IMR-90 (cell line): ENCODE measurements around the gene RIOX2.

ENCODE experiments used
- MXI1 ChIP-seq: IDR thresholded peaks from 2 replicates; pipeline ENCODE4 v1.6.1; 2012; ENCODE audit warnings: low read depth, mild to moderate bottlenecking, low read length, moderate library complexity, borderline replicate concordance
- NFE2L2 ChIP-seq: fragments of 150-350 bp; IDR thresholded peaks from 2 replicates; pipeline ENCODE4 v1.6.1; 2016; ENCODE audit warnings: low read depth, mild to moderate bottlenecking, low read length
- POLR2A ChIP-seq: IDR thresholded peaks from 2 replicates; pipeline ENCODE4 v1.6.1; 2012; ENCODE audit warnings: mild to moderate bottlenecking, low read depth, low read length
- RAD21 ChIP-seq: IDR thresholded peaks from 2 replicates; pipeline ENCODE4 v1.6.1; 2012; ENCODE audit warnings: low read length, improper control_type of control experiment
- SMC3 ChIP-seq: fragments of 150-350 bp; IDR thresholded peaks from 2 replicates; pipeline ENCODE4 v1.6.1; 2016; ENCODE audit warnings: low read depth, mild to moderate bottlenecking, antibody characterized with exemption, low read length, moderate library complexity
- TF ChIP-seq, protein P1 (sequence below): conservative IDR thresholded peaks from 2 replicates; pipeline ENCODE4 v1.5.1; 2012; ENCODE audit warnings: mild to moderate bottlenecking, low read depth, low read length, improper control_type of control experiment

- no peak for TF ChIP-seq SMC3
- TF ChIP-seq, protein P1, sequence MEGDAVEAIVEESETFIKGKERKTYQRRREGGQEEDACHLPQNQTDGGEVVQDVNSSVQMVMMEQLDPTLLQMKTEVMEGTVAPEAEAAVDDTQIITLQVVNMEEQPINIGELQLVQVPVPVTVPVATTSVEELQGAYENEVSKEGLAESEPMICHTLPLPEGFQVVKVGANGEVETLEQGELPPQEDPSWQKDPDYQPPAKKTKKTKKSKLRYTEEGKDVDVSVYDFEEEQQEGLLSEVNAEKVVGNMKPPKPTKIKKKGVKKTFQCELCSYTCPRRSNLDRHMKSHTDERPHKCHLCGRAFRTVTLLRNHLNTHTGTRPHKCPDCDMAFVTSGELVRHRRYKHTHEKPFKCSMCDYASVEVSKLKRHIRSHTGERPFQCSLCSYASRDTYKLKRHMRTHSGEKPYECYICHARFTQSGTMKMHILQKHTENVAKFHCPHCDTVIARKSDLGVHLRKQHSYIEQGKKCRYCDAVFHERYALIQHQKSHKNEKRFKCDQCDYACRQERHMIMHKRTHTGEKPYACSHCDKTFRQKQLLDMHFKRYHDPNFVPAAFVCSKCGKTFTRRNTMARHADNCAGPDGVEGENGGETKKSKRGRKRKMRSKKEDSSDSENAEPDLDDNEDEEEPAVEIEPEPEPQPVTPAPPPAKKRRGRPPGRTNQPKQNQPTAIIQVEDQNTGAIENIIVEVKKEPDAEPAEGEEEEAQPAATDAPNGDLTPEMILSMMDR: no peak
- no peak for TF ChIP-seq MXI1
- TF ChIP-seq RAD21: no peak
- no peak for TF ChIP-seq POLR2A
- no peak for TF ChIP-seq NFE2L2
Observed at GRCh38 chr3:97972976-97973375, 745 bp upstream of the RIOX2 start.
